ENCODE results near the gene FHOD1.

GRCh38 chr16:67206838-67207248, 40.4 kb downstream of the FHOD1 start:
- TF ChIP-seq, protein P1, sequence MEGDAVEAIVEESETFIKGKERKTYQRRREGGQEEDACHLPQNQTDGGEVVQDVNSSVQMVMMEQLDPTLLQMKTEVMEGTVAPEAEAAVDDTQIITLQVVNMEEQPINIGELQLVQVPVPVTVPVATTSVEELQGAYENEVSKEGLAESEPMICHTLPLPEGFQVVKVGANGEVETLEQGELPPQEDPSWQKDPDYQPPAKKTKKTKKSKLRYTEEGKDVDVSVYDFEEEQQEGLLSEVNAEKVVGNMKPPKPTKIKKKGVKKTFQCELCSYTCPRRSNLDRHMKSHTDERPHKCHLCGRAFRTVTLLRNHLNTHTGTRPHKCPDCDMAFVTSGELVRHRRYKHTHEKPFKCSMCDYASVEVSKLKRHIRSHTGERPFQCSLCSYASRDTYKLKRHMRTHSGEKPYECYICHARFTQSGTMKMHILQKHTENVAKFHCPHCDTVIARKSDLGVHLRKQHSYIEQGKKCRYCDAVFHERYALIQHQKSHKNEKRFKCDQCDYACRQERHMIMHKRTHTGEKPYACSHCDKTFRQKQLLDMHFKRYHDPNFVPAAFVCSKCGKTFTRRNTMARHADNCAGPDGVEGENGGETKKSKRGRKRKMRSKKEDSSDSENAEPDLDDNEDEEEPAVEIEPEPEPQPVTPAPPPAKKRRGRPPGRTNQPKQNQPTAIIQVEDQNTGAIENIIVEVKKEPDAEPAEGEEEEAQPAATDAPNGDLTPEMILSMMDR (IDR thresholded peaks at IDR 0.05) = no peak
- TF ChIP-seq POLR2AphosphoS5 (IDR thresholded peaks at IDR 0.05) = no peak

Data from suprapubic skin (tissue), 3 donors.